ENCODE measurements around the gene GPR89A. TPM values are rescaled to one million over a fixed set of nuclear protein-coding genes. Genes with fewer than 3 reads are reported as not detected.

Gene GPR89A
- total and polyA plus RNA-seq, 4 donors = 10.7 to 28.7 (median 27.8) TPM

DNA sequence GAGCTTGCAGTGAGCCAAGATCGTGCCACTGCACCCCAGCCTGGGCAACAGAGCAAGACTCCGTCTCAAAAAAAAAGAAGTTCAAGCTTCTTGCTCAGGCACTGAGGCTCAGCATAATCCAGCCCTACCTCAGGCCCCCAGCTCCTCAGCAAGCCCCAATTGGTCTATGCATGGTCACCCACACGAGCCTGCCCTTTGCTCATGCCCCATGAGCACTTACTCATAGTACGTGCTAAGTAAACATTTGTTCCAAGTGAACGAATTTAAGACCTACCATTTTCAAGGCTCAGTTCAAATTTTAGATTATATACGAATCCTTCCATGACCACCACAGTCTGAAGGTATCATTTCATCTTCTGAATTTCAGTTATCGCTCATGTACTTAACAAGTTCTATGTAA lies 95.0 kb downstream of the GPR89A start (continued):
- TF ChIP-seq, protein P1, sequence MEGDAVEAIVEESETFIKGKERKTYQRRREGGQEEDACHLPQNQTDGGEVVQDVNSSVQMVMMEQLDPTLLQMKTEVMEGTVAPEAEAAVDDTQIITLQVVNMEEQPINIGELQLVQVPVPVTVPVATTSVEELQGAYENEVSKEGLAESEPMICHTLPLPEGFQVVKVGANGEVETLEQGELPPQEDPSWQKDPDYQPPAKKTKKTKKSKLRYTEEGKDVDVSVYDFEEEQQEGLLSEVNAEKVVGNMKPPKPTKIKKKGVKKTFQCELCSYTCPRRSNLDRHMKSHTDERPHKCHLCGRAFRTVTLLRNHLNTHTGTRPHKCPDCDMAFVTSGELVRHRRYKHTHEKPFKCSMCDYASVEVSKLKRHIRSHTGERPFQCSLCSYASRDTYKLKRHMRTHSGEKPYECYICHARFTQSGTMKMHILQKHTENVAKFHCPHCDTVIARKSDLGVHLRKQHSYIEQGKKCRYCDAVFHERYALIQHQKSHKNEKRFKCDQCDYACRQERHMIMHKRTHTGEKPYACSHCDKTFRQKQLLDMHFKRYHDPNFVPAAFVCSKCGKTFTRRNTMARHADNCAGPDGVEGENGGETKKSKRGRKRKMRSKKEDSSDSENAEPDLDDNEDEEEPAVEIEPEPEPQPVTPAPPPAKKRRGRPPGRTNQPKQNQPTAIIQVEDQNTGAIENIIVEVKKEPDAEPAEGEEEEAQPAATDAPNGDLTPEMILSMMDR (IDR thresholded peaks at IDR 0.05; ENCODE audit: low read depth, low read length, missing input control) = no peak
- no peak for TF ChIP-seq YY1 (IDR thresholded peaks at IDR 0.05)

DNA sequence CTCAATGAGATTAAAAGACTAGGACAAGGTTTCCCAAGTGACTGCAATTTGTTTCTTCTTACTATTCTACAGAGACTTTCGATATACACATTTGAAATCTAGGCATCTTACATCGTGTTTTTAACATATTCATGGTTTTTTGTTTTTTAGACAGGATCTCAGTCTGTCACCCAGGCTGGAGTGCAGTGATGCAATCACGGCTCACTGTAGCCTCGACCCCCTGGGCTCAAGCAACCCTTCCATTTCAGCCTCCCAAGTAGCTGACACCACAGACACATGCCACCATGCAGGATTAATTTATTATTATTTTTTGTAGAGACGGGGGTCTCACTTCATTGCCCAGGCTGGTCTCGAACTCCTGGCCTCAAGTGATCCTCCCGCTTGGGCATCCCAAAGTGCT lies 97.8 kb downstream of the GPR89A start:
- no peak for TF ChIP-seq SP1 (IDR thresholded peaks at IDR 0.05)
- no peak for TF ChIP-seq YY1 (IDR thresholded peaks at IDR 0.05)
- 68% methylated on average over 7 of the region's 7 CpGs for WGBS
- Histone ChIP-seq H3K4me1 (ENCODE audit: control insufficient read depth in 4 of 4, insufficient read depth in 4 of 4, low read length in 3 of 4) (peaks cover 10 to 72% (median 46%) of the 10 kb centered on the region in 4 donors), H3K27me3 (ENCODE audit: control insufficient read depth in 4 of 4, insufficient read depth in 4 of 4, low read length in 3 of 4) (no peaks in the 10 kb centered on the region), H3K9me3 (ENCODE audit: control insufficient read depth in 4 of 4, low read length in 3 of 4) (no peaks in the 10 kb centered on the region), H3K4me3 (ENCODE audit: low read depth in 1 of 3, low read length in 3 of 3) (peak overlapping the region in 2 of 3 donors; percentile 70 to 74), H3K9ac (ENCODE audit: low read depth in 1 of 2, low read length in 2 of 2) (no peak overlapping the region), H3K36me3 (ENCODE audit: control insufficient read depth in 4 of 4, insufficient read depth in 3 of 4, low read depth in 1 of 4, low read length in 3 of 4) (no peaks in the 10 kb centered on the region), H3K27ac (ENCODE audit: low read depth in 1 of 2, low read length in 2 of 2) (no peak overlapping the region)
- no peak for DNase-seq (ENCODE audit: low spot score)

DNA sequence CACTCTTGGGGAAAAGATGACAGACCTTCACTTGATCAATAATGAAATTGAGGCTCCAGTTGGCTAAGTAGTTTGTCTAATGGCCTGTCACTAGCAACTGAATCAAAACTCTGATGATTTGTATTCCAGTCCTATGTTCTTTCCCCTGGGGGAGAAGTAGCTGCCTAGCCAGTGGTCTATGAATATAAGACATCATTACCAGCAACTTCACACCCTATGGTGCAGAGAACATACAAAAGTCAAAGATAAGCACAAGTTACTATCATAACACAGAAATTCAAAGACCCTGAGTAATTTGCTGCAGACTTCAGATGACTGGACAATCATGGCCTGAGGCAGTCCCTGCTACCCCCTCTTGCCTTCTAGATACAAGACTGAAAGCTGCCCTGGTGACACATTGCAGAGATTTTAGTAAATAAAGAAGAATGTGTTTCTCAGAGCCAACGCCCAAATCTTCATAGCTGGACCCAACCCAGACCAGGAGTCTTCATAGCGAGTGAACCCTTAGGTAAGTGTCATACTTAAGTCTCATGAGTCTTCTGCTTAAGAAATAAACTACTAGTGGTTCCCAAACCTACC lies 98.4 kb downstream of the GPR89A start:
- DNase-seq (ENCODE audit: low spot score) = no peak
- Histone ChIP-seq H3K4me1 (ENCODE audit: control insufficient read depth in 4 of 4, insufficient read depth in 4 of 4, low read length in 3 of 4) (peaks cover 10 to 76% (median 51%) of the 10 kb centered on the region in 4 donors), H3K36me3 (ENCODE audit: control insufficient read depth in 4 of 4, insufficient read depth in 3 of 4, low read depth in 1 of 4, low read length in 3 of 4) (no peaks in the 10 kb centered on the region), H3K9ac (ENCODE audit: low read depth in 1 of 2, low read length in 2 of 2) (peak overlapping the region; percentile 42 to 87), H3K4me3 (ENCODE audit: low read depth in 1 of 3, low read length in 3 of 3) (peak overlapping the region in 2 of 3 donors; percentile 70 to 74), H3K9me3 (ENCODE audit: control insufficient read depth in 4 of 4, low read length in 3 of 4) (no peaks in the 10 kb centered on the region), H3K27ac (ENCODE audit: low read depth in 1 of 2, low read length in 2 of 2) (peak overlapping the region; percentile 93 to 96), H3K27me3 (ENCODE audit: control insufficient read depth in 4 of 4, insufficient read depth in 4 of 4, low read length in 3 of 4) (no peaks in the 10 kb centered on the region)
- no peak for TF ChIP-seq RXRA (IDR thresholded peaks at IDR 0.05)
- TF ChIP-seq YY1 (IDR thresholded peaks at IDR 0.05) = no peak
- no peak for TF ChIP-seq HNF4A (conservative IDR thresholded peaks at IDR 0.05)
- TF ChIP-seq GABPA (IDR thresholded peaks at IDR 0.05 in 1 of 2, conservative IDR thresholded peaks at IDR 0.05 in 1 of 2) = no peak
- TF ChIP-seq TAF1 (conservative IDR thresholded peaks at IDR 0.05) = no peak
- no peak for TF ChIP-seq JUND (IDR thresholded peaks at IDR 0.05)
- TF ChIP-seq, protein P2, sequence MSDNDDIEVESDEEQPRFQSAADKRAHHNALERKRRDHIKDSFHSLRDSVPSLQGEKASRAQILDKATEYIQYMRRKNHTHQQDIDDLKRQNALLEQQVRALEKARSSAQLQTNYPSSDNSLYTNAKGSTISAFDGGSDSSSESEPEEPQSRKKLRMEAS (IDR thresholded peaks at IDR 0.05) = no peak
- TF ChIP-seq HNF4G (IDR thresholded peaks at IDR 0.05) = no peak
- TF ChIP-seq, protein P1 (IDR thresholded peaks at IDR 0.05; ENCODE audit: low read depth, low read length, missing input control) = no peak
- no peak for TF ChIP-seq RAD21 (IDR thresholded peaks at IDR 0.05)
- TF ChIP-seq, protein P3, sequence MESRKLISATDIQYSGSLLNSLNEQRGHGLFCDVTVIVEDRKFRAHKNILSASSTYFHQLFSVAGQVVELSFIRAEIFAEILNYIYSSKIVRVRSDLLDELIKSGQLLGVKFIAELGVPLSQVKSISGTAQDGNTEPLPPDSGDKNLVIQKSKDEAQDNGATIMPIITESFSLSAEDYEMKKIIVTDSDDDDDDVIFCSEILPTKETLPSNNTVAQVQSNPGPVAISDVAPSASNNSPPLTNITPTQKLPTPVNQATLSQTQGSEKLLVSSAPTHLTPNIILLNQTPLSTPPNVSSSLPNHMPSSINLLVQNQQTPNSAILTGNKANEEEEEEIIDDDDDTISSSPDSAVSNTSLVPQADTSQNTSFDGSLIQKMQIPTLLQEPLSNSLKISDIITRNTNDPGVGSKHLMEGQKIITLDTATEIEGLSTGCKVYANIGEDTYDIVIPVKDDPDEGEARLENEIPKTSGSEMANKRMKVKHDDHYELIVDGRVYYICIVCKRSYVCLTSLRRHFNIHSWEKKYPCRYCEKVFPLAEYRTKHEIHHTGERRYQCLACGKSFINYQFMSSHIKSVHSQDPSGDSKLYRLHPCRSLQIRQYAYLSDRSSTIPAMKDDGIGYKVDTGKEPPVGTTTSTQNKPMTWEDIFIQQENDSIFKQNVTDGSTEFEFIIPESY (IDR thresholded peaks at IDR 0.05) = no peak
- TF ChIP-seq NR2F2 (IDR thresholded peaks at IDR 0.05) = no peak
- TF ChIP-seq FOXA1 (IDR thresholded peaks at IDR 0.05) = no peak
- WGBS = 32% methylated on average over 2 of the region's 2 CpGs
